ENCODE measurements around the gene ATF2.

ATF2 gene

DNA sequence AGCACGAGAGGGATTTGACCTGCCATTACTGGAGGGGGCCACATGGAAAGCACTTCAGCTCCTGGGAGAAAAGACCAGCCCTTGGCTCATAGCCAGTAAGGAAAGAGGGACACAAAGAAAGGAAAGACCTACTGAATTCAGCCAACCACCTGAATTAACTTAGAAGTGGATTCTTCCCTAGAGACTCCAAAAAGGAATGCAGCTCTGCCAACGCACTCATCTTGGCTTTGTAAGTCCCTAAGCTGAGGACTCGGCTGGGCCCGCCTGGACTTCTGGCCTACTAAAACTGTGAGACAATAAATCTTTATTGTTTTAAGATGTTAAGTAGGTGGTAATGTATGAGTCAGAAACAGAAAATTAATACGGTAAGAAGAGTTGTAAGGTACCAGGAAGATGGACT, 11.5 kb downstream of the ATF2 start:
- Mint-ChIP-seq H3K4me3 (no peak overlapping the region), H3K4me1 (peaks cover 6% of the 10 kb centered on the region), H3K9me3 (no peaks in the 10 kb centered on the region), H3K36me3 (ENCODE audit: low read depth) (peaks cover 24% of the 10 kb centered on the region), H3K27me3 (ENCODE audit: low read depth) (no peaks in the 10 kb centered on the region), H3K27ac (no peak overlapping the region)
- TF ChIP-seq, protein P1, sequence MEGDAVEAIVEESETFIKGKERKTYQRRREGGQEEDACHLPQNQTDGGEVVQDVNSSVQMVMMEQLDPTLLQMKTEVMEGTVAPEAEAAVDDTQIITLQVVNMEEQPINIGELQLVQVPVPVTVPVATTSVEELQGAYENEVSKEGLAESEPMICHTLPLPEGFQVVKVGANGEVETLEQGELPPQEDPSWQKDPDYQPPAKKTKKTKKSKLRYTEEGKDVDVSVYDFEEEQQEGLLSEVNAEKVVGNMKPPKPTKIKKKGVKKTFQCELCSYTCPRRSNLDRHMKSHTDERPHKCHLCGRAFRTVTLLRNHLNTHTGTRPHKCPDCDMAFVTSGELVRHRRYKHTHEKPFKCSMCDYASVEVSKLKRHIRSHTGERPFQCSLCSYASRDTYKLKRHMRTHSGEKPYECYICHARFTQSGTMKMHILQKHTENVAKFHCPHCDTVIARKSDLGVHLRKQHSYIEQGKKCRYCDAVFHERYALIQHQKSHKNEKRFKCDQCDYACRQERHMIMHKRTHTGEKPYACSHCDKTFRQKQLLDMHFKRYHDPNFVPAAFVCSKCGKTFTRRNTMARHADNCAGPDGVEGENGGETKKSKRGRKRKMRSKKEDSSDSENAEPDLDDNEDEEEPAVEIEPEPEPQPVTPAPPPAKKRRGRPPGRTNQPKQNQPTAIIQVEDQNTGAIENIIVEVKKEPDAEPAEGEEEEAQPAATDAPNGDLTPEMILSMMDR (IDR thresholded peaks at IDR 0.05; ENCODE audit: unreplicated experiment in 3 of 3): no peak

DNA sequence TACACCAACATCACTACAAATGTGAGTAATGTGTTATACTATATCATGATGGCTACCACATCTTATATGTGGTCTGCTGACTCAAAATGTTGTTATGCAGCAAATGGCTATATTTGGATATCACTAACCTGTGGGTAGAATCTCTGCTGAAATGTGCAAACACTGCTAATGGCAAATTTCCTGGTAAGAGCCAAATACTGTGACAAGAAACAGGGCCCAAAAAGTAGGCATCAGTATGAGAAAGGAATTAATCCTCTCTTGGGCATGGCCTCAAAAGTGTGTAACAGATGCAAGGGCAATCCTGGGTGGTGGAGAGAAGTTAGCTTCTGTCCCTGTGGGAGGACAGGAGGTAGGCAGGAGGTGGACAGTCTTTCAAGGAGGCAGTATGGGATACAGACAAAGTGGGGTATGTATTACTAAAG, 13.3 kb downstream of the ATF2 start:
- H3K27ac Mint-ChIP-seq: no peak overlapping the region
- H3K4me1 Mint-ChIP-seq: peaks cover 6% of the 10 kb centered on the region
- no peaks in the 10 kb centered on the region for H3K9me3 Mint-ChIP-seq
- H3K36me3 Mint-ChIP-seq (ENCODE audit: low read depth): peaks cover 21% of the 10 kb centered on the region
- no peak overlapping the region for H3K4me3 Mint-ChIP-seq
- H3K27me3 Mint-ChIP-seq (ENCODE audit: low read depth): no peaks in the 10 kb centered on the region
- TF ChIP-seq, protein P1 (IDR thresholded peaks at IDR 0.05; ENCODE audit: unreplicated experiment in 3 of 3): no peak

DNA sequence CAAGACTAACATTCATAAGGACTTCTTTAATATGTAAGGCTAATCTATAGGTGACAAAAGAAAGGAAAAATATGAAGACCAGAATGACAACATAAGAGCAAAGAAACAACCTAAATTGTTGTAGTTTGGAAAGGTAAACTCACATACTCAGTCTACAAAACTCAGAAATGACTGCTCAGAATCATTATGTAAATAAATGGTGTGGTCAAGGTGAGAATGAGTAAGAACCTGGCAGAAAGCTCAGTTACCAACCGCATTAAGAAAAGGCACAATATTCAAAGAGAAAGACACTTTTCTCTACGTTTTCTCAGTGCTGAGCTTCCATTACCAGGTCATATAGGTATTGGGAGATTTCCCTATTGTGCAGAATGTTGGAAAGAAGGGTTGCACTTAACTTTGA, 15.8 kb downstream of the ATF2 start:
- H3K27ac Mint-ChIP-seq: no peak overlapping the region
- no peaks in the 10 kb centered on the region for H3K9me3 Mint-ChIP-seq
- no peaks in the 10 kb centered on the region for H3K27me3 Mint-ChIP-seq (ENCODE audit: low read depth)
- TF ChIP-seq, protein P1 (IDR thresholded peaks at IDR 0.05; ENCODE audit: unreplicated experiment in 3 of 3): no peak
- peaks cover 11% of the 10 kb centered on the region for H3K4me1 Mint-ChIP-seq
- no peak overlapping the region for H3K4me3 Mint-ChIP-seq
- peaks cover 37% of the 10 kb centered on the region for H3K36me3 Mint-ChIP-seq (ENCODE audit: low read depth)

DNA sequence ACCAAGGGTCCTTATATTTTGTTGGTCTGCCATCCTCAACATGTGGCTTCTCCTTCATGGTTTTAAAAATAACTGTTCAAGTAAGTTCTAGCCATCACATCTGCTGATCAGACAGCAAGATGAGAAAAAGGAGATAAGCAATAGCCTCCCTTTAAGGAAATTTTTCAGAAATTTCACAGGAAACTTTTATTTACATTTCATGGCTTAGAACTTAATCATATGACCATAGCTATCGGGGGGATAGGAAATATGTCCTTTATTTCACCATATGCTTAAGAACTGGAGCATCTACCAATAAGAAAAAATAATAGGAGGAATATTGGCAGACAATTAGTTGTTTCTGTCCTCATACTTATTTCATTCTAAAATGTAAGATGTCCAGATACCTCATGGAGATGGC, 16.2 kb downstream of the ATF2 start:
- no peaks in the 10 kb centered on the region for H3K9me3 Mint-ChIP-seq
- H3K27ac Mint-ChIP-seq: no peak overlapping the region
- peaks cover 32% of the 10 kb centered on the region for H3K36me3 Mint-ChIP-seq (ENCODE audit: low read depth)
- peaks cover 14% of the 10 kb centered on the region for H3K4me1 Mint-ChIP-seq
- H3K4me3 Mint-ChIP-seq: no peak overlapping the region
- TF ChIP-seq, protein P1 (IDR thresholded peaks at IDR 0.05; ENCODE audit: unreplicated experiment in 3 of 3): no peak
- H3K27me3 Mint-ChIP-seq (ENCODE audit: low read depth): no peaks in the 10 kb centered on the region

DNA sequence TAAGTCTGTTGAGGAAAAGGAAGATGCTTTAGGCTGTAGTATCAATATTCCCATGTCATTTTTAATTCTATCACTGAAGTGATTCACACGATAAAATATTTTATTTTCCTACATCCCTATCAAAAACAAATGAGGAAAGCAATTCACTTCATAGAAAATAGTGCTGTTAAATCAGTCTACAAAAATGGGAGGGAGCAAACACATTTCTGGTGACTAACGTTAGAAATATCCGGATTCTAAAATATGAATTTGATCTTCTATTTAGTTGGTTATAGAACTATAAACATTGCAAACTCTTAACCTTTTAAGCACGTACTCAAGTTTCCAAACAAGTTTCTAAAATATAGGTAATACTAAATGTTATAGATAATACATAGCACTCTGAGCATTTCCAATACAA, 20.8 kb downstream of the ATF2 start:
- Mint-ChIP-seq H3K27me3 (ENCODE audit: low read depth) (no peaks in the 10 kb centered on the region), H3K36me3 (ENCODE audit: low read depth) (peaks cover 52% of the 10 kb centered on the region), H3K27ac (no peak overlapping the region), H3K4me1 (peaks cover 23% of the 10 kb centered on the region), H3K4me3 (no peak overlapping the region), H3K9me3 (no peaks in the 10 kb centered on the region)
- TF ChIP-seq, protein P1 (IDR thresholded peaks at IDR 0.05; ENCODE audit: unreplicated experiment in 3 of 3): no peak

DNA sequence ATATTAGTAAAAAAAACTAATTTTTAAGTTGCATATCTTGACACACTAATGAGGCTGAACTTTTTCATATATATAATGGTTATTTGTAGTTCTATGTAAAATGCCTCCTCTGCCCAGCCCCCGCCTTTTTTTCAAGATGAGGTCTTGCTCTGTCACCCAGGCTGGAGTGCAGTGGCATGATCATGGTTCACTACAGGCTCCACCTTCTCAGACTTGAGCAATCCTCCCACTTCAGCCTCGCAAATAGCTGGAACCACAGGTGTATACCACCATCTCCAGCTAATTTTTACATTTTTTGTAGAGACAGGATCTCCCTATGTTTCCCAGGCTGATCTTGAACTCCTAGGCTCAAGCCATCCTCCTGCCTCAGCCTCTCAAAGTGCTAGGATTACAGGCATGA, 24.3 kb downstream of the ATF2 start:
- TF ChIP-seq, protein P1 (IDR thresholded peaks at IDR 0.05; ENCODE audit: unreplicated experiment in 3 of 3): no peak
- Mint-ChIP-seq H3K9me3 (no peaks in the 10 kb centered on the region), H3K27ac (no peak overlapping the region), H3K27me3 (ENCODE audit: low read depth) (no peaks in the 10 kb centered on the region), H3K4me1 (peaks cover 17% of the 10 kb centered on the region), H3K36me3 (ENCODE audit: low read depth) (peaks cover 52% of the 10 kb centered on the region), H3K4me3 (no peak overlapping the region)

Data from nephron (organoid).